Mesendoderm (in vitro differentiated cells): Measurements from ENCODE around the gene DHX58.

Source experiments
- DNase-seq: peaks from one replicate; pipeline ENCODE4 v3.0.0; 2013
- H2AK5ac ChIP-seq: 2 replicates; pipeline ENCODE4 v1.6.1; 2013; ENCODE audit warnings: low read length, inconsistent platforms
- H2BK120ac ChIP-seq: 2 replicates; pipeline ENCODE4 v1.6.1; 2013; ENCODE audit warnings: low read depth, mild to moderate bottlenecking, low read length, moderate library complexity, mixed read lengths
- H2BK15ac ChIP-seq: replicated peaks from 2 replicates; pipeline ENCODE4 v1.6.1; 2013; ENCODE audit warnings: low read depth, mild to moderate bottlenecking, moderate library complexity
- H2BK5ac ChIP-seq: 2 replicates; pipeline ENCODE4 v1.6.1; 2013; ENCODE audit warnings: low read length, inconsistent platforms
- H3K18ac ChIP-seq: 2 replicates; pipeline ENCODE4 v1.6.1; 2013; ENCODE audit warnings: mild to moderate bottlenecking, low read length, mixed read lengths
- H3K23ac ChIP-seq: one replicate; pipeline ENCODE4 v1.6.1; 2013; ENCODE audit warnings: low read length
- H3K27ac ChIP-seq: 2 replicates; pipeline ENCODE4 v1.5.1; 2013; ENCODE audit warnings: low read depth, mild to moderate bottlenecking, inconsistent platforms, low read length, moderate library complexity
- H3K27me3 ChIP-seq: 2 replicates; pipeline ENCODE4 v1.6.1; 2013; ENCODE audit warnings: low read length, control low read depth, mild to moderate bottlenecking, inconsistent platforms; ENCODE audit not compliant: insufficient read depth, poor library complexity
- H3K36me3 ChIP-seq: 2 replicates; pipeline ENCODE4 v1.6.1; 2013; ENCODE audit warnings: low read length, inconsistent platforms; ENCODE audit not compliant: control insufficient read depth, insufficient read depth
- H3K4ac ChIP-seq: one replicate; pipeline ENCODE4 v1.6.1; 2013; ENCODE audit warnings: low read depth, mild to moderate bottlenecking, low read length, moderate library complexity
- H3K4me1 ChIP-seq: 2 replicates; pipeline ENCODE4 v1.6.1; 2013; ENCODE audit warnings: low read depth, low read length, inconsistent platforms; ENCODE audit not compliant: control insufficient read depth
- H3K4me2 ChIP-seq: 2 replicates; pipeline ENCODE4 v1.6.1; 2013; ENCODE audit warnings: low read length
- H3K4me3 ChIP-seq: 2 replicates; pipeline ENCODE4 v1.5.1; 2013; ENCODE audit warnings: mild to moderate bottlenecking, low read length
- H3K56ac ChIP-seq: one replicate; pipeline ENCODE4 v1.6.1; 2013; ENCODE audit warnings: low read length
- H3K79me1 ChIP-seq: 2 replicates; pipeline ENCODE4 v1.6.1; 2013; ENCODE audit warnings: low read length, inconsistent platforms
- H3K79me2 ChIP-seq: 2 replicates; pipeline ENCODE4 v1.6.1; 2013; ENCODE audit warnings: mild to moderate bottlenecking, low read length; ENCODE audit not compliant: control insufficient read depth, insufficient read depth
- H3K9ac ChIP-seq: 2 replicates; pipeline ENCODE4 v1.6.1; 2013; ENCODE audit warnings: low read length, inconsistent platforms
- H4K5ac ChIP-seq: one replicate; pipeline ENCODE4 v1.6.1; 2013; ENCODE audit warnings: low read length
- H4K8ac ChIP-seq: one replicate; pipeline ENCODE4 v1.6.1; 2013; ENCODE audit warnings: low read depth, mild to moderate bottlenecking, control low read depth, low read length, moderate library complexity
- WGBS: extraction: QIAGEN DNeasy Blood & Tissue Kit; methylation state at CpG from one replicate; pipeline ENCODE4 v1.1.7; 2013; ENCODE audit warnings: low lambda C conversion rate, missing lambda C conversion rate; ENCODE audit not compliant: insufficient coverage; ENCODE audit errors: extremely low coverage; 5-methylcytosine and 5-hydroxymethylcytosine counted together

The DHX58 gene

DNA sequence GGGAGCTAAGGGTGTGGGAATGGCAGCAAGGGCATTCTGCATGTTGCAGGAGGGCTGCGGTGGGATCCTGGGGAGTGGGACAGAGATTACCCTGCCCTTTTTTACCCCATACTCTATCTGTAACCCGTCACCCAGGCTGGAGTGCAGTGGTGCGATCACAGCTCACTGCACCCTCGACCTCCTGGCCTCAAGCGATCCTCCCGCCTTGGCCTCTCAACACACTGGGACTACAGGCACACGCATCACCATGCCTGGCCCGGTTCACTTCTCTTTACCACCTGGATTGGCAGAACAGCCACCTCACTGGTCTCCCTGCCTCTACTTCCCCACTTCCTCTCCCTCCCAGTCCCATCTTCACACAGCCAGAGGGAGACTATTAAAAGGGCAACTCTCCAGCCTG lies 23.8 kb downstream of the DHX58 start:
- Histone ChIP-seq H3K36me3 (no peaks in the 10 kb centered on the region), H3K4me2 (no peak overlapping the region), H4K8ac (no peak overlapping the region), H2BK15ac (no peak overlapping the region), H3K9ac (no peak overlapping the region), H2BK5ac (no peak overlapping the region), H2BK120ac (no peak overlapping the region), H3K4me3 (no peak overlapping the region), H3K56ac (no peak overlapping the region), H3K79me1 (no peaks in the 10 kb centered on the region), H3K79me2 (no peaks in the 10 kb centered on the region), H4K5ac (no peak overlapping the region), H3K18ac (no peak overlapping the region), H2AK5ac (no peak overlapping the region), H3K4me1 (no peaks in the 10 kb centered on the region), H3K23ac (no peak overlapping the region), H3K27ac (no peak overlapping the region), H3K4ac (no peak overlapping the region), H3K27me3 (no peaks in the 10 kb centered on the region)
- no CpG with 5 or more reads among the region's 8 CpGs for WGBS
- DNase-seq: no peak

DNA sequence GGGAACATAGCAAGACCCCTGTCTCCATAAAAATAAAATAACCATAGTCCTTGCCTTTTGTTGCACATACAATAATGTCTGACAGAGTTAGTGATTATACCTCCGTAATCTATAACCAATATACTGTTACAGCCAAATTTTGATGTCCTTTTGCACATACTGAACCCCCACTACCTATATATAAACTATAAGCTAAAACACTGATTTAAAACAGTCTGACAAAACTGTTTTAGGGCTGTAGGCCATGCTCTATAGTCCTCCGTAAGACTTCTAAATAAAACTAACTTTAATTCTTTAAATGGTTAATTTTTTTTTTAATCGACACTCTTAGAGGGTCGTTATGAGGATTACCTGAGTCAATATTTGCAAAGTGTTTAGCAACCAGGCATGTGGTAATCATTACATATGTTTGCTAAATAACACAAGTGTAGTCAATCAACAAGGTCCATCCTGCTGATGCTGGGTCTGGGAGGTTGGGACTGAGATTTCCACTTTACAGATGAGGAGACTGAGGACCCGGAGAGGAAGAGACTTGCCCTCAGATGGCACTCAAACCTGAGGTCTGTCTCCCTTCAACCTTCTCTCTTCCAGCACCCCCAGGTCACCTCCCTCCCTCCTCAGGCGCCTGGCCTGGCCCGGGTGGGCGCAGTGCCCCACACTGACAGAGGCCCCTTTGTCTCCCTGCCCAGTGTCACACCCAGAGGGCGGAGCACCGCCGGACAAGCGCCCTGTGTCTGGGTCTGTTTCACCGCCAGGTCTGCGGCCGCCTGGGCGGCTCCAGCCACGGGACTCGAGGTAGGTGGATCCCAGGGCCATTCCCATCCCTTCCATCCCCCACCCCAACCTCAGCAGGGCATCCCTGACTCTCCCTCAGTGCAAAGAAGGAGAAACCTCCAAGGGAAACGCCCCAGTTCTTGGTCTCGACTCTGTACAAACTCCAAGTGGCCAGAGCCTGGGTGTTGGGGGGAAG lies 24.5 kb downstream of the DHX58 start:
- no peak overlapping the region for H2BK120ac ChIP-seq

DNA sequence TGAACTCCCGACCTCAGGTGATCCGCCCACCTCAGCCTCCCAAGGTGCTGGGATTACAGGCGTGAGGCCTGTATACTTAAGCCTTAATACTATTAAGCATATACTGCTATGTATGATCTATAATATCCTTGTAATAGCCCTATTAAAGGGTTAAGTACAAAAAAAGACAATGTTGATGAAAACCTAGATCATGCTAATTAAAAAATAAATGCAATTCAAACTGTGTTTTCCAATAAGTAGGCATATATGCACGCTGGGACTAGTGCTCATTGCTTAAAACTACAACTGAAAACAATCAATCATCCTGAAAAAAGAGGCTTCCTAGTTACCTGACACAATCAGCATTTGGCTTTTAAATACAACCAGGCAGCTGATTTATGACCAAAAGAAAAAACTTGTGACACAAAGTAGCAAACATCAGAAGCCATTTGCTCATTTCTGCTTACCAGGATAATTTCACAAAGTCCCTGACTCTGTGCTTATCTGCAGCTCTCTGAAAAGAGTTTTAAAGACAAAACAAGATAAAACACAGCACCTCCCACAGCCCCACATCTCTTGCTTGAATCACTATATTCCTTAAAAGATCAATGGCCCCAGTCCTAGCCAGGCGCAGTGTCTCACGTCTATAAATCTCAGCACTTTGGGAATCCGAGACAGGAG lies 25.3 kb downstream of the DHX58 start:
- Histone ChIP-seq H2AK5ac (no peak overlapping the region), H2BK15ac (no peak overlapping the region), H3K79me2 (no peaks in the 10 kb centered on the region), H3K4me1 (no peaks in the 10 kb centered on the region), H3K27ac (no peak overlapping the region), H3K4ac (no peak overlapping the region), H2BK5ac (no peak overlapping the region), H3K79me1 (no peaks in the 10 kb centered on the region), H3K4me3 (no peak overlapping the region), H3K18ac (no peak overlapping the region), H3K36me3 (no peaks in the 10 kb centered on the region), H2BK120ac (no peak overlapping the region), H3K4me2 (no peak overlapping the region), H4K5ac (no peak overlapping the region), H3K9ac (no peak overlapping the region), H3K27me3 (no peaks in the 10 kb centered on the region), H4K8ac (no peak overlapping the region), H3K56ac (no peak overlapping the region), H3K23ac (no peak overlapping the region)
- no CpG with 5 or more reads among the region's 7 CpGs for WGBS
- DNase-seq: no peak

More for the DNA sequence above, 24.5 kb downstream of the DHX58 start:
- Histone ChIP-seq H4K5ac (no peak overlapping the region), H3K4me3 (no peak overlapping the region), H2AK5ac (no peak overlapping the region), H4K8ac (no peak overlapping the region), H3K56ac (no peak overlapping the region), H2BK15ac (no peak overlapping the region), H3K9ac (no peak overlapping the region), H3K23ac (no peak overlapping the region), H3K4me1 (no peaks in the 10 kb centered on the region), H3K4ac (no peak overlapping the region), H3K27ac (no peak overlapping the region), H3K27me3 (no peaks in the 10 kb centered on the region), H3K18ac (no peak overlapping the region), H3K79me2 (no peaks in the 10 kb centered on the region), H3K4me2 (no peak overlapping the region), H3K36me3 (no peaks in the 10 kb centered on the region), H3K79me1 (no peaks in the 10 kb centered on the region), H2BK5ac (no peak overlapping the region)
- WGBS: no CpG with 5 or more reads among the region's 20 CpGs
- no peak for DNase-seq

DNA sequence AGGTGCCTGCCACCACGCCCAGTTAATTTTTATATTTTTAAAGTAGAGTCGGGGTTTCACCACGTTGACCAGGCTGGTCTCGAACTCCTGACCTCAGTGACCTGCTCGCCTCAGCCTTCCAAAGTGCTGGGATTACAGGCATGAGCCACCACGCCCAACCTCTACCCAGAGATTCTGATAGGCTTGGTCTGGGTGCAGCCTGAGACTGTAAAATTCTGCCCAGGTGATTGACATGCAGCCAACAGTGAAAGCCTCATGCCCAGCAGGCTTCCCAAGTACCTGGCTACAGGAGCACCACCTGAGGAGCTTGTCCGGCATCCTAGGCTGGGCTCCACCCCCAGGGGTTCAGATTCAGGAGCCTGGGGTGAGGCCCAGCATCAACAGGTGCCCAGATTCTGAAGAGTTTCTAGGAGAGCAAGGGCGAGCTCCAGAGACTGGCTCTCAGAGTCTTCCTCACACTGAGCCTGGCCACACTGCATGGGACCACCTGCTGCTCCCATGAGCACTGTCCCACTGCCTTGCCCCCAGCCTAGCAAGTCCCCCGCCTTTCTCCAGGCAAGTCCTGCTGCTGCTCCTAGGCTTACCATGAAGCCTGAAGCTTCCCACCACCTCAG lies 30.9 kb downstream of the DHX58 start:
- Histone ChIP-seq H3K18ac (no peak overlapping the region), H4K8ac (no peak overlapping the region), H3K27ac (no peak overlapping the region), H3K79me1 (no peaks in the 10 kb centered on the region), H3K9ac (no peak overlapping the region), H3K4ac (no peak overlapping the region), H3K4me1 (no peaks in the 10 kb centered on the region), H3K23ac (no peak overlapping the region), H3K4me2 (no peak overlapping the region), H2BK5ac (no peak overlapping the region), H2BK15ac (no peak overlapping the region), H3K79me2 (no peaks in the 10 kb centered on the region), H3K4me3 (no peak overlapping the region), H4K5ac (no peak overlapping the region), H3K27me3 (no peaks in the 10 kb centered on the region), H3K36me3 (no peaks in the 10 kb centered on the region), H3K56ac (no peak overlapping the region), H2BK120ac (no peak overlapping the region), H2AK5ac (no peak overlapping the region)
- no peak for DNase-seq
- no CpG with 5 or more reads among the region's 9 CpGs for WGBS

DNA sequence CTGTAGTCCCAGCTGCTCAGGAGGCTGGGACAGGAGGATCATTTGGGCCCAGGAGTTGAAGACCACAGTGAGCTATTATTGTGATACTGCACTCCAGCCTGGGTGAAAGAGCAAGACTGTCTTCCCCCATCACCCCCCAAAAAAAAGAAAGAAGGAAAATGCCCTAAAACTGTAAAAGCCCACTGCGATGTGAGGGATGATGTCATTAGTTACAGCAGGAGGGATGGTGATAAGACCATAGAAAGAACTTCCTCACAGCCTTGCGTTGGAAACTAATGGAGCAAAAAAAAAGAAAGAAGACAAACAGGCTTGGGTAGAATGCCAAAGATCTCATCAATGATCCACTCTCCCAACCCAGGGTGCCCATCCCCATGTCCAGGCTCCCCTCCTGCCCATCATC lies 33.0 kb downstream of the DHX58 start:
- no peak overlapping the region for H4K8ac ChIP-seq
- no CpG with 5 or more reads among the region's 2 CpGs for WGBS
- H3K9ac ChIP-seq: no peak overlapping the region
- no peak overlapping the region for H2AK5ac ChIP-seq
- H3K27me3 ChIP-seq: no peaks in the 10 kb centered on the region
- no peak overlapping the region for H3K18ac ChIP-seq
- no peak overlapping the region for H3K23ac ChIP-seq
- no peaks in the 10 kb centered on the region for H3K79me2 ChIP-seq
- no peaks in the 10 kb centered on the region for H3K4me1 ChIP-seq
- H3K4me2 ChIP-seq: no peak overlapping the region
- H3K4ac ChIP-seq: no peak overlapping the region
- H3K27ac ChIP-seq: no peak overlapping the region
- no peaks in the 10 kb centered on the region for H3K36me3 ChIP-seq
- no peak overlapping the region for H4K5ac ChIP-seq
- no peak overlapping the region for H3K56ac ChIP-seq
- no peak overlapping the region for H2BK120ac ChIP-seq
- H2BK5ac ChIP-seq: no peak overlapping the region
- H3K4me3 ChIP-seq: no peak overlapping the region
- H3K79me1 ChIP-seq: no peaks in the 10 kb centered on the region
- no peak overlapping the region for H2BK15ac ChIP-seq
- no peak for DNase-seq
